K562 (cell line): ENCODE results near the gene RASGRP2. TPM values are rescaled to one million over a fixed set of nuclear protein-coding genes. Genes with fewer than 3 reads are reported as not detected.

Source experiments
- ARHGAP35 ChIP-seq: fragments of 450-650 bp; IDR thresholded peaks from 2 replicates; pipeline ENCODE4 v1.6.1; 2018; ENCODE audit not compliant: partially characterized antibody
- CBFA2T3 ChIP-seq: fragments of 450-650 bp; IDR thresholded peaks from 2 replicates; pipeline ENCODE4 v1.6.1; 2017
- FOXJ2 ChIP-seq: fragments of 200-800 bp; sonication (Bioruptor generic); IDR thresholded peaks from 2 replicates; pipeline ENCODE4 v1.6.1; 2016; ENCODE audit warnings: missing genetic modification characterization, missing compliant biosample characterization
- FOXK2 ChIP-seq, 2 experiments: fragments of 450-650 bp; IDR thresholded peaks in 1 of 2; conservative IDR thresholded peaks in 1 of 2; 2 replicates each; pipeline ENCODE4 v1.6.1; 2016; ENCODE audit warnings: low read depth in 2 of 2, mild to moderate bottlenecking in 1 of 2
- MECOM ChIP-seq: fragments of 250-450 bp; sonication (Bioruptor Pico); IDR thresholded peaks from 2 replicates; pipeline ENCODE4 v1.8.0; 2022; ENCODE audit warnings: inconsistent platforms
- OTX1 ChIP-seq: fragments of 450-650 bp; formaldehyde crosslinking; IDR thresholded peaks from 2 replicates; pipeline ENCODE4 v1.4.0; 2022; ENCODE audit warnings: mild to moderate bottlenecking
- POLR2A ChIP-seq: fragments of 450-650 bp; conservative IDR thresholded peaks from 2 replicates; pipeline ENCODE4 v1.6.1; 2016
- RBM17 ChIP-seq: fragments of 200-400 bp; formaldehyde crosslinking; IDR thresholded peaks from 2 replicates; pipeline ENCODE4 v1.6.1; 2017; ENCODE audit warnings: low read depth, mild to moderate bottlenecking, low read length, borderline replicate concordance
- SP2 ChIP-seq: IDR thresholded peaks from 2 replicates; pipeline ENCODE4 v1.6.1; 2011; ENCODE audit warnings: mild to moderate bottlenecking, low read depth, low read length, moderate library complexity; ENCODE audit not compliant: poor library complexity, severe bottlenecking; ENCODE audit errors: extremely low read depth
- SREBF2 ChIP-seq: sonication (generic); formaldehyde crosslinking; IDR thresholded peaks from 2 replicates; pipeline ENCODE4 v1.4.0; 2020; ENCODE audit warnings: mild to moderate bottlenecking, missing genetic modification reagents
- XRCC3 ChIP-seq: fragments of 450-650 bp; IDR thresholded peaks from 2 replicates; pipeline ENCODE4 v1.6.1; 2017; ENCODE audit warnings: mild to moderate bottlenecking, moderate library complexity
- ZC3H11A ChIP-seq: IDR thresholded peaks from 2 replicates; pipeline ENCODE4 v1.6.1; 2012; ENCODE audit warnings: low read depth, low read length, improper control_type of control experiment
- ZNF224 ChIP-seq: sonication (generic); formaldehyde crosslinking; IDR thresholded peaks from 2 replicates; pipeline ENCODE4 v1.8.0; 2022; ENCODE audit warnings: mild to moderate bottlenecking, missing genetic modification reagents
- polyA plus RNA-seq, 8 experiments: library from polyadenylated mRNA; depleted of rRNA in 4 of 8; stranded (reverse) in 5 of 8; unstranded in 3 of 8; fragments of >200 nt; fragmentation: Nextera tagmentation in 2 of 8; fragmentation: Illumina TruSeq in 1 of 8; extraction: Ambion mirVana in 2 of 8; extraction: Trizol in 1 of 8; gene quantifications; 2 replicates each; pipeline versions ENCODE4 v1.2.1 to v1.2.3, GENCODE V29; 2011 to 2014; ENCODE audit warnings: inconsistent platforms in 1 of 8, missing spikeins in 1 of 8
- total RNA-seq, 7 experiments: library from RNA; depleted of rRNA in 6 of 7; stranded (reverse); fragments of >200 nt in 6 of 7; fragmentation: Illumina TruSeq in 2 of 7; extraction: Trizol in 2 of 7; gene quantifications; 2 replicates each; pipeline versions ENCODE4 v1.2.1 to v1.2.3, GENCODE V29; 2011 to 2021; ENCODE audit warnings: low replicate concordance in 1 of 7
- TF ChIP-seq, protein P1 (sequence below), 2 experiments: fragments of 450-650 bp; formaldehyde crosslinking in 1 of 2; IDR thresholded peaks; 2 replicates each; pipeline versions ENCODE4 v1.4.0 to v1.6.1; 2014 to 2020; ENCODE audit warnings: mild to moderate bottlenecking in 2 of 2, borderline replicate concordance in 1 of 2, low read depth in 1 of 2
- TF ChIP-seq, protein P2 (sequence below), 3 experiments: IDR thresholded peaks in 2 of 3; conservative IDR thresholded peaks in 1 of 3; 2 replicates each; pipeline ENCODE4 v1.5.1; 2011 to 2012; ENCODE audit warnings: low read length in 3 of 3, mild to moderate bottlenecking in 3 of 3, control low read depth in 2 of 3, improper control_type of control experiment in 1 of 3, inconsistent platforms in 1 of 3, low read depth in 1 of 3, mixed read lengths in 1 of 3, moderate library complexity in 1 of 3; ENCODE audit not compliant: insufficient read depth in 2 of 3
- TF ChIP-seq, protein P3 (sequence below), 2 experiments: fragments of 200-800 bp in 1 of 2; sonication (Bioruptor generic) in 1 of 2; sonication (generic) in 1 of 2; formaldehyde crosslinking in 1 of 2; IDR thresholded peaks in 1 of 2; conservative IDR thresholded peaks in 1 of 2; 2 replicates each; pipeline versions ENCODE4 v1.5.0 to v1.6.1; 2016 to 2020; ENCODE audit warnings: missing compliant biosample characterization in 1 of 2, missing genetic modification characterization in 1 of 2, missing genetic modification reagents in 1 of 2

RASGRP2 gene
- total and polyA plus RNA-seq, 9 of the 15 experiments (the other 6 are each of a cell fraction or from before 2014, with no cell fraction given), result 0.87 to 22.7 (median 5.5) TPM

DNA sequence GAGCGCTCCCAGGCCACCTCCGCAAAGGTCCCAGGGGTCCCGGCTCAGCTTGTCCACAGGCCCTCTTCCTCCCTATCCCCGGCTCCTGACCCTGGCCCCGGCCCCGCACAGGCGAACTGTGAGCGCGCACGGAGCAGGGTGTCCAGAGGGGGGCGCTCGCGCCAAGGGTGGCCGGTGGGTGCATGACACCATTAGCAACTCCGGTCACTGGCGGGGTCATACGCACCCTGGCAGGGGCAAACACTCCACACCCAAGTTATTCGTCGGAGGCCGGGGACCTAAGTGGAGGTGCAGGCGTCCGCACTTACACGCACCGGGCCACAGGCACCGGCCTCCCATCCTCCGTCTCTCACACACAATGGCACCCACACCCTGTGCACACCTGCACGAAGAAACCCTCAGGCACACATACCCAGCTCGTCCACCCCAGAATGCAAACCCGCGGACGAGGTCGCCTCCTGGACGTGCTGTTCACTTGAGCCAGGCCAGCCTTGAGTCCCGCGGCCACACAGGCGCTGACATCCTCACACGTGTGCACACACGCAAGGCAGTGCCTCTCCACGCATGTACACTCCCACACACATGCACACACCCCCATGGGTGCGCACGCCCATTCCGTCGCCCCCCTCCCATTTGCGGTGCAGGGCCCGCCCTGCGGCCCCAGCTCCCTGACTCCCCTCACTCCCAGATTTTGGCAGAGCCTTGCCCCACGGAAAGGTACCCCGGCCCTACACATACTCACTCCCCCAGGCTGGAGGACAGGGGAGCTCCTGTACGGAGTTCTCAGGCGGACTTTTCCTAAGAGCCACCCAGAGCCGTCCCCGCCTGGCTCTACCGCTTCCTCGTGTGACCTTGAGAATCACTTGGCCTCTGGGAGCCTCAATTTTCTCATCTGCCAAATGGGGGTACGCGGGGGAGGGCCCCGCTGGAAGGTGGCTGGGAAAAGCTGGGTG is at the start of gene RASGRP2 (continued):
- TF ChIP-seq FOXJ2 (tag), result no peak
- no peak for TF ChIP-seq ARHGAP35
- TF ChIP-seq ZC3H11A, result no peak
- TF ChIP-seq FOXK2 (conservative IDR thresholded peaks at IDR 0.05 in 1 of 2, IDR thresholded peaks at IDR 0.05 in 1 of 2; ENCODE audit: low read depth in 2 of 2), result no peak
- TF ChIP-seq CBFA2T3, result no peak
- TF ChIP-seq, protein P1, sequence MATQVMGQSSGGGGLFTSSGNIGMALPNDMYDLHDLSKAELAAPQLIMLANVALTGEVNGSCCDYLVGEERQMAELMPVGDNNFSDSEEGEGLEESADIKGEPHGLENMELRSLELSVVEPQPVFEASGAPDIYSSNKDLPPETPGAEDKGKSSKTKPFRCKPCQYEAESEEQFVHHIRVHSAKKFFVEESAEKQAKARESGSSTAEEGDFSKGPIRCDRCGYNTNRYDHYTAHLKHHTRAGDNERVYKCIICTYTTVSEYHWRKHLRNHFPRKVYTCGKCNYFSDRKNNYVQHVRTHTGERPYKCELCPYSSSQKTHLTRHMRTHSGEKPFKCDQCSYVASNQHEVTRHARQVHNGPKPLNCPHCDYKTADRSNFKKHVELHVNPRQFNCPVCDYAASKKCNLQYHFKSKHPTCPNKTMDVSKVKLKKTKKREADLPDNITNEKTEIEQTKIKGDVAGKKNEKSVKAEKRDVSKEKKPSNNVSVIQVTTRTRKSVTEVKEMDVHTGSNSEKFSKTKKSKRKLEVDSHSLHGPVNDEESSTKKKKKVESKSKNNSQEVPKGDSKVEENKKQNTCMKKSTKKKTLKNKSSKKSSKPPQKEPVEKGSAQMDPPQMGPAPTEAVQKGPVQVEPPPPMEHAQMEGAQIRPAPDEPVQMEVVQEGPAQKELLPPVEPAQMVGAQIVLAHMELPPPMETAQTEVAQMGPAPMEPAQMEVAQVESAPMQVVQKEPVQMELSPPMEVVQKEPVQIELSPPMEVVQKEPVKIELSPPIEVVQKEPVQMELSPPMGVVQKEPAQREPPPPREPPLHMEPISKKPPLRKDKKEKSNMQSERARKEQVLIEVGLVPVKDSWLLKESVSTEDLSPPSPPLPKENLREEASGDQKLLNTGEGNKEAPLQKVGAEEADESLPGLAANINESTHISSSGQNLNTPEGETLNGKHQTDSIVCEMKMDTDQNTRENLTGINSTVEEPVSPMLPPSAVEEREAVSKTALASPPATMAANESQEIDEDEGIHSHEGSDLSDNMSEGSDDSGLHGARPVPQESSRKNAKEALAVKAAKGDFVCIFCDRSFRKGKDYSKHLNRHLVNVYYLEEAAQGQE (IDR thresholded peaks at IDR 0.05; ENCODE audit: borderline replicate concordance), result peak; percentile 52; the same call in 1 of the 2 replicates
- TF ChIP-seq, protein P1 (CRISPR knock-in tag; IDR thresholded peaks at IDR 0.05; ENCODE audit: low read depth), result no peak
- TF ChIP-seq, protein P2, sequence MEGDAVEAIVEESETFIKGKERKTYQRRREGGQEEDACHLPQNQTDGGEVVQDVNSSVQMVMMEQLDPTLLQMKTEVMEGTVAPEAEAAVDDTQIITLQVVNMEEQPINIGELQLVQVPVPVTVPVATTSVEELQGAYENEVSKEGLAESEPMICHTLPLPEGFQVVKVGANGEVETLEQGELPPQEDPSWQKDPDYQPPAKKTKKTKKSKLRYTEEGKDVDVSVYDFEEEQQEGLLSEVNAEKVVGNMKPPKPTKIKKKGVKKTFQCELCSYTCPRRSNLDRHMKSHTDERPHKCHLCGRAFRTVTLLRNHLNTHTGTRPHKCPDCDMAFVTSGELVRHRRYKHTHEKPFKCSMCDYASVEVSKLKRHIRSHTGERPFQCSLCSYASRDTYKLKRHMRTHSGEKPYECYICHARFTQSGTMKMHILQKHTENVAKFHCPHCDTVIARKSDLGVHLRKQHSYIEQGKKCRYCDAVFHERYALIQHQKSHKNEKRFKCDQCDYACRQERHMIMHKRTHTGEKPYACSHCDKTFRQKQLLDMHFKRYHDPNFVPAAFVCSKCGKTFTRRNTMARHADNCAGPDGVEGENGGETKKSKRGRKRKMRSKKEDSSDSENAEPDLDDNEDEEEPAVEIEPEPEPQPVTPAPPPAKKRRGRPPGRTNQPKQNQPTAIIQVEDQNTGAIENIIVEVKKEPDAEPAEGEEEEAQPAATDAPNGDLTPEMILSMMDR (IDR thresholded peaks at IDR 0.05 in 2 of 3, conservative IDR thresholded peaks at IDR 0.05 in 1 of 3; ENCODE audit: insufficient read depth in 2 of 3, low read depth in 1 of 3, low read length in 3 of 3), result peak; percentile 84 to 92 (median 92)
- TF ChIP-seq MECOM (CRISPR knock-in tag), result no peak
- TF ChIP-seq SREBF2 (CRISPR knock-in tag), result no peak
- no peak for TF ChIP-seq OTX1
- no peak for TF ChIP-seq XRCC3
- no peak for TF ChIP-seq ZNF224 (CRISPR knock-in tag)
- TF ChIP-seq POLR2A, result no peak
- TF ChIP-seq SP2, result no peak
- no peak for TF ChIP-seq RBM17
- TF ChIP-seq, protein P3, sequence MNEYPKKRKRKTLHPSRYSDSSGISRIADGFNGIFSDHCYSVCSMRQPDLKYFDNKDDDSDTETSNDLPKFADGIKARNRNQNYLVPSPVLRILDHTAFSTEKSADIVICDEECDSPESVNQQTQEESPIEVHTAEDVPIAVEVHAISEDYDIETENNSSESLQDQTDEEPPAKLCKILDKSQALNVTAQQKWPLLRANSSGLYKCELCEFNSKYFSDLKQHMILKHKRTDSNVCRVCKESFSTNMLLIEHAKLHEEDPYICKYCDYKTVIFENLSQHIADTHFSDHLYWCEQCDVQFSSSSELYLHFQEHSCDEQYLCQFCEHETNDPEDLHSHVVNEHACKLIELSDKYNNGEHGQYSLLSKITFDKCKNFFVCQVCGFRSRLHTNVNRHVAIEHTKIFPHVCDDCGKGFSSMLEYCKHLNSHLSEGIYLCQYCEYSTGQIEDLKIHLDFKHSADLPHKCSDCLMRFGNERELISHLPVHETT (CRISPR knock-in tag; conservative IDR thresholded peaks at IDR 0.05 in 1 of 2, IDR thresholded peaks at IDR 0.05 in 1 of 2), result no peak
